ENCODE data around the gene NUDT8. TPM values are rescaled to one million over a fixed set of nuclear protein-coding genes. Genes with fewer than 3 reads are reported as not detected.
A peak's percentile ranks its signal among the peaks of the same experiment; 100 is the strongest.

Gene NUDT8
- total and polyA plus RNA-seq, 2 donors = 3.0 to 5.8 TPM

DNA sequence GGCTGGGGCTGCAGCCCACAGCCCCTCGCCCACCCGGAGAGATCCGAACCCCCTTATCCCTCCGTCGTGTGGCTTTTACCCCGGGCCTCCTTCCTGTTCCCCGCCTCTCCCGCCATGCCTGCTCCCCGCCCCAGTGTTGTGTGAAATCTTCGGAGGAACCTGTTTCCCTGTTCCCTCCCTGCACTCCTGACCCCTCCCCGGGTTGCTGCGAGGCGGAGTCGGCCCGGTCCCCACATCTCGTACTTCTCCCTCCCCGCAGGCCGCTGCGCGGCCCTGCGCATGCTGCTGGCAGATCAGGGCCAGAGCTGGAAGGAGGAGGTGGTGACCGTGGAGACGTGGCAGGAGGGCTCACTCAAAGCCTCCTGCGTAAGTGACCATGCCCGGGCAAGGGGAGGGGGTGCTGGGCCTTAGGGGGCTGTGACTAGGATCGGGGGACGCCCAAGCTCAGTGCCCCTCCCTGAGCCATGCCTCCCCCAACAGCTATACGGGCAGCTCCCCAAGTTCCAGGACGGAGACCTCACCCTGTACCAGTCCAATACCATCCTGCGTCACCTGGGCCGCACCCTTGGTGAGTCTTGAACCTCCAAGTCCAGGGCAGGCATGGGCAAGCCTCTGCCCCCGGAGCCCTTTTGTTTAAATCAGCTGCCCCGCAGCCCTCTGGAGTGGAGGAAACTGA is 45.4 kb downstream of the NUDT8 start:
- peak; percentile 63 for DNase-seq (ENCODE audit: extremely low spot score)
- Histone ChIP-seq H3K4me3 (ENCODE audit: low read depth, low read length) (peak overlapping the region; percentile 73), H3K4me1 (ENCODE audit: insufficient read depth) (no peaks in the 10 kb centered on the region), H3K36me3 (ENCODE audit: insufficient read depth) (peaks cover 4% of the 10 kb centered on the region), H3K27ac (ENCODE audit: low read depth) (peak overlapping the region; percentile 98)
- WGBS = 13% methylated on average over 33 of the region's 33 CpGs

DNA sequence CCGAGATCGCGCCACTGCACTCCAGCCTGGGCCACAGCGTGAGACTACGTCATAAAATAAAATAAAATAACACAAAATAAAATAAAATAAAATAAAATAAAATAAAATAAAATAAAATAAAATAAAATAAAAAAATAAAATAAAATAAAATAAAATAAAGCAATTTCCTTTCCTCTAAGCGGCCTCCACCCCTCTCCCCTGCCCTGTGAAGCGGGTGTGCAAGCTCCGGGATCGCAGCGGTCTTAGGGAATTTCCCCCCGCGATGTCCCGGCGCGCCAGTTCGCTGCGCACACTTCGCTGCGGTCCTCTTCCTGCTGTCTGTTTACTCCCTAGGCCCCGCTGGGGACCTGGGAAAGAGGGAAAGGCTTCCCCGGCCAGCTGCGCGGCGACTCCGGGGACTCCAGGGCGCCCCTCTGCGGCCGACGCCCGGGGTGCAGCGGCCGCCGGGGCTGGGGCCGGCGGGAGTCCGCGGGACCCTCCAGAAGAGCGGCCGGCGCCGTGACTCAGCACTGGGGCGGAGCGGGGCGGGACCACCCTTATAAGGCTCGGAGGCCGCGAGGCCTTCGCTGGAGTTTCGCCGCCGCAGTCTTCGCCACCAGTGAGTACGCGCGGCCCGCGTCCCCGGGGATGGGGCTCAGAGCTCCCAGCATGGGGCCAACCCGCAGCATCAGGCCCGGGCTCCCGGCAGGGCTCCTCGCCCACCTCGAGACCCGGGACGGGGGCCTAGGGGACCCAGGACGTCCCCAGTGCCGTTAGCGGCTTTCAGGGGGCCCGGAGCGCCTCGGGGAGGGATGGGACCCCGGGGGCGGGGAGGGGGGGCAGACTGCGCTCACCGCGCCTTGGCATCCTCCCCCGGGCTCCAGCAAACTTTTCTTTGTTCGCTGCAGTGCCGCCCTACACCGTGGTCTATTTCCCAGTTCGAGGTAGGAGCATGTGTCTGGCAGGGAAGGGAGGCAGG is 46.2 kb downstream of the NUDT8 start, which contains the start of gene GSTP1:
Gene GSTP1, plus strand, starts transcription at position 566 of the 958 bp plus-strand sequence. Its CDS starts 32 bp downstream, at position 598.
- H3K36me3 ChIP-seq (ENCODE audit: insufficient read depth) = peaks cover 4% of the 10 kb centered on the region
- peak within 1 kb of the TSS; percentile 73 for H3K4me3 ChIP-seq (ENCODE audit: low read depth, low read length)
- peak within 1 kb of the TSS; percentile 98 for H3K27ac ChIP-seq (ENCODE audit: low read depth)
- 1% methylated on average over 81 of the region's 81 CpGs for whole genome bisulfite sequencing
- peak; percentile 79 for DNase-seq (ENCODE audit: extremely low spot score)
- H3K4me1 ChIP-seq (ENCODE audit: insufficient read depth) = no peaks in the 10 kb centered on the region

DNA sequence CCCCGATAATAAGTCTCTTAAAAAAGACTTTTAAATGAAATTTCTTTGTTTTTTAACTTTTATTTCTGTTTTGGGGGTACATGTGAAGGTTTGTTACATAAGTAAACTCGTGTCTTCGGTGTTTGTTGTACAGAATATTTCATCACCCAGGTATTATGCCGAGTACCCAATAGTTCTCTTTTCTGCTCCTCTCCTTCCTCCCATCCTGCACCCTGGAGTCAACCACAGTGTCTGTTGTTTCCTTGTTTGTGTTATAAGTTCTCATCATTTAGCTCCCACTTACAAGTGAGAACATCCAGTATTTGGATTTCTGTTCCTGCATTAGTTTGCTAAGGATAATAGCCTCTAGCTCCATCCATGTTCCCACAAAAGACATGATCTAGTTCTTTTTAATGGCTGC is 47.7 kb downstream of the NUDT8 start:
- peaks cover 4% of the 10 kb centered on the region for H3K36me3 ChIP-seq (ENCODE audit: insufficient read depth)

DNA sequence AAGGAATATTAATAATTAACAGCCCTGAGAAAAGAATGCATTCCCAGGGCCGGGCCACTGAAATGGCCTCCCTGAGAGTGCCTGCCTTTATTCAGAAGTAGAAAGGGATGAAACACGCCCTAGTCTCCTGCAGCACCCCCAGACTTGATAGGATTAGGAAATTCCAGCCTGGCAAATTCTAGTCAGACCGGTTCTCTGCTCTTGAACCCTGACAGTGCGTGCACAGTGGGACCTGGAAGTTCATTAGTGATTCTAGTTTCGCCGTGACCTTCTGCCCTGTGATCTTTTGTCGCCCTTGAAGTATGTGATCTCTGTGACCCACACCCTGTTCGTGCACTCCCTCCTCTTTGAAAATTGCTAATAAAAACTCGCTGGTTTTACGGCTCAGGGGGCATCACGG is 48.3 kb downstream of the NUDT8 start:
- H3K4me3 ChIP-seq (ENCODE audit: low read depth, low read length) = no peak overlapping the region
- WGBS = 44% methylated on average over 11 of the region's 11 CpGs
- peaks cover 4% of the 10 kb centered on the region for H3K36me3 ChIP-seq (ENCODE audit: insufficient read depth)
- no peak for DNase-seq (ENCODE audit: extremely low spot score)
- no peak overlapping the region for H3K27ac ChIP-seq (ENCODE audit: low read depth)
- H3K4me1 ChIP-seq (ENCODE audit: insufficient read depth) = no peaks in the 10 kb centered on the region

More for the DNA sequence above, 47.7 kb downstream of the NUDT8 start:
- WGBS = 77% methylated on average over 4 of the region's 4 CpGs
- H3K4me3 ChIP-seq (ENCODE audit: low read depth, low read length) = no peak overlapping the region
- DNase-seq (ENCODE audit: extremely low spot score) = no peak
- no peak overlapping the region for H3K27ac ChIP-seq (ENCODE audit: low read depth)
- H3K4me1 ChIP-seq (ENCODE audit: insufficient read depth) = no peaks in the 10 kb centered on the region

DNA sequence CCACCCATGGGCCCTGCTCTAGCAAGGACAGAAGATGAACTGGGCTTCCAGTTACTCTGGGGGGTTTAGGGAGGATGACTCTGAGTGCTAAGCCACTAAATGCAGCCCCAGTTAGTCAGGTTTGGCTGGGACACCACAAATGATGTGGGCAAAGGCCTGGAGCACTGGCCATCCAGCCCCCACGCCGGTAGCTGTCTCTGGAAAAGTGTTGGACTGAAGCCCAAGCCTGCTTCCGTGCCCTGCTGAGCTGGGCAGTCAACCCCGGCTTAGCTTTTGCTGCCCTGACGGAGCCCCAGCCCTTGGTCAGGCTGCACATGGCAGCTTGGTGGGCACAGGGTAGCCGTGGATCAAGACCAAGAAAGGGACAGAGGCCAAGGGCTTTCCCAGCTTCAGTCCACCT is 51.8 kb downstream of the NUDT8 start:
- H3K4me1 ChIP-seq (ENCODE audit: insufficient read depth) = no peaks in the 10 kb centered on the region
- H3K36me3 ChIP-seq (ENCODE audit: insufficient read depth) = no peaks in the 10 kb centered on the region
- no peak overlapping the region for H3K4me3 ChIP-seq (ENCODE audit: low read depth, low read length)
- 77% methylated on average over 6 of the region's 6 CpGs for WGBS
- H3K27ac ChIP-seq (ENCODE audit: low read depth) = no peak overlapping the region
- no peak for DNase-seq (ENCODE audit: extremely low spot score)

Small RNA genes lying within 50 kb of the gene (small RNA-seq; reads per million reads assigned to genes)
- gene AP003385.3 = not detected

Other genes with a start within 250 kb of the NUDT8 start
- 7.5 TPM for gene RAD9A, start 238.0 kb downstream of the NUDT8 start, total RNA-seq
- 16.9 TPM for gene RAD9A, start 238.0 kb downstream of the NUDT8 start, polyA plus RNA-seq
- gene PPP1CA, start 228.1 kb downstream of the NUDT8 start, total RNA-seq = 70.6 TPM
- gene PPP1CA, start 228.1 kb downstream of the NUDT8 start, polyA plus RNA-seq = 85.9 TPM
- 0.42 TPM for gene TBC1D10C, start 225.9 kb downstream of the NUDT8 start, total RNA-seq
- 2.6 TPM for gene TBC1D10C, start 225.9 kb downstream of the NUDT8 start, polyA plus RNA-seq
- gene CARNS1, start 214.3 kb downstream of the NUDT8 start, total RNA-seq = 0.63 TPM
- gene CARNS1, start 214.3 kb downstream of the NUDT8 start, polyA plus RNA-seq = 0.76 TPM
- 19.8 TPM for gene RPS6KB2, start 201.4 kb downstream of the NUDT8 start, total RNA-seq
- 41.2 TPM for gene RPS6KB2, start 201.4 kb downstream of the NUDT8 start, polyA plus RNA-seq
- gene PTPRCAP, start 192.3 kb downstream of the NUDT8 start, total RNA-seq = 1.2 TPM
- gene PTPRCAP, start 192.3 kb downstream of the NUDT8 start, polyA plus RNA-seq = 5.2 TPM
- 31.0 TPM for gene CORO1B, start 186.5 kb downstream of the NUDT8 start, total RNA-seq
- 99.3 TPM for gene CORO1B, start 186.5 kb downstream of the NUDT8 start, polyA plus RNA-seq
- not detected for gene GPR152, start 177.2 kb downstream of the NUDT8 start, total RNA-seq
- gene GPR152, start 177.2 kb downstream of the NUDT8 start, polyA plus RNA-seq = not detected
- 0.26 TPM for gene CABP4, start 174.6 kb downstream of the NUDT8 start, total RNA-seq
- 0.96 TPM for gene CABP4, start 174.6 kb downstream of the NUDT8 start, polyA plus RNA-seq
- 20.4 TPM for gene TMEM134, start 160.7 kb downstream of the NUDT8 start, total RNA-seq
- gene TMEM134, start 160.7 kb downstream of the NUDT8 start, polyA plus RNA-seq = 80.2 TPM
- 42.9 TPM for gene AIP, start 146.9 kb downstream of the NUDT8 start, total RNA-seq
- gene AIP, start 146.9 kb downstream of the NUDT8 start, polyA plus RNA-seq = 135 TPM
- 12.6 TPM for gene PITPNM1, start 124.6 kb downstream of the NUDT8 start, total RNA-seq
- 18.5 TPM for gene PITPNM1, start 124.6 kb downstream of the NUDT8 start, polyA plus RNA-seq
- 5.9 TPM for gene CDK2AP2, start 121.8 kb downstream of the NUDT8 start, total RNA-seq
- gene CDK2AP2, start 121.8 kb downstream of the NUDT8 start, polyA plus RNA-seq = 75.8 TPM
- not detected for gene CABP2, start 106.5 kb downstream of the NUDT8 start, total RNA-seq
- gene CABP2, start 106.5 kb downstream of the NUDT8 start, polyA plus RNA-seq = not detected
- 299 TPM for gene GSTP1, start 46.1 kb downstream of the NUDT8 start, total RNA-seq
- gene GSTP1, start 46.1 kb downstream of the NUDT8 start, polyA plus RNA-seq = 679 TPM
- 103 TPM for gene NDUFV1, start 23.0 kb downstream of the NUDT8 start, total RNA-seq
- 161 TPM for gene NDUFV1, start 23.0 kb downstream of the NUDT8 start, polyA plus RNA-seq
- not detected for gene TBX10, start 9.8 kb upstream of the NUDT8 start, total RNA-seq
- not detected for gene TBX10, start 9.8 kb upstream of the NUDT8 start, polyA plus RNA-seq
- not detected for gene ACY3, start 20.8 kb upstream of the NUDT8 start, total RNA-seq
- gene ACY3, start 20.8 kb upstream of the NUDT8 start, polyA plus RNA-seq = not detected
- 2.6 TPM for gene ALDH3B2, start 44.7 kb upstream of the NUDT8 start, total RNA-seq
- 1.7 TPM for gene ALDH3B2, start 44.7 kb upstream of the NUDT8 start, polyA plus RNA-seq